Naive B cell (primary cell): ENCODE measurements around the gene TRA2B. TPM values are rescaled to one million over a fixed set of nuclear protein-coding genes. Genes with fewer than 3 reads are reported as not detected.

Source experiments
- ATAC-seq, 2 donors: fragments of 150-1000 bp; cut with Tn5 transposase; 2 replicates each; pipeline ENCODE4 v1.10.0; 2021; ENCODE audit warnings: low read depth in 2 of 2, mild to moderate bottlenecking in 2 of 2, moderate library complexity in 2 of 2
- DNase-seq: peaks from one replicate; pipeline ENCODE4 v3.0.0; 2022
- H3K27ac Mint-ChIP-seq, 6 donors: one replicate each; pipeline ENCODE4 v1.8.0; 2020 to 2022; ENCODE audit warnings: mild to moderate bottlenecking in 6 of 6, mixed read lengths in 6 of 6, moderate library complexity in 5 of 6, inconsistent platforms in 2 of 6
- H3K27me3 Mint-ChIP-seq, 3 donors: one replicate each; pipeline ENCODE4 v1.8.0; 2021 to 2022; ENCODE audit warnings: mixed read lengths in 3 of 3, mild to moderate bottlenecking in 1 of 3
- H3K36me3 Mint-ChIP-seq, 2 donors: one replicate each; pipeline ENCODE4 v1.8.0; 2020 to 2022; ENCODE audit warnings: mixed read lengths in 2 of 2, inconsistent platforms in 1 of 2, mild to moderate bottlenecking in 1 of 2
- H3K4me1 Mint-ChIP-seq, 3 donors: one replicate each; pipeline ENCODE4 v1.8.0; 2020 to 2022; ENCODE audit warnings: mixed read lengths in 3 of 3, inconsistent platforms in 1 of 3, mild to moderate bottlenecking in 1 of 3, moderate library complexity in 1 of 3
- H3K4me3 Mint-ChIP-seq, 8 donors: one replicate each; pipeline ENCODE4 v1.8.0; 2020 to 2022; ENCODE audit warnings: mild to moderate bottlenecking in 8 of 8, mixed read lengths in 8 of 8, moderate library complexity in 8 of 8, inconsistent platforms in 2 of 8
- H3K9me3 Mint-ChIP-seq, 7 donors: one replicate each; pipeline ENCODE4 v1.8.0; 2020 to 2022; ENCODE audit warnings: mixed read lengths in 7 of 7, mild to moderate bottlenecking in 5 of 7, inconsistent platforms in 2 of 7, moderate library complexity in 1 of 7
- polyA plus RNA-seq, 6 donors: library from polyadenylated mRNA; unstranded; fragments of 300-500 nt; fragmentation: Illumina TruSeq; gene quantifications; one replicate each; pipeline ENCODE4 v1.2.3, GENCODE V29; 2021; ENCODE audit warnings: low read depth in 6 of 6

Gene TRA2B
- 100 to 1,000 TPM; 190 to 378 (median 318) TPM for polyA plus RNA-seq

- Mint-ChIP-seq H3K36me3 (peaks cover 11 to 12% of the 10 kb centered on the region in 2 donors), H3K4me1 (peaks cover 28 to 44% (median 41%) of the 10 kb centered on the region in 3 donors), H3K4me3 (peak within 1 kb of the TSS; percentile 97 to 100 (median 100)), H3K27me3 (no peaks in the 10 kb centered on the region), H3K9me3 (peaks cover 0 to 9% (median 0%) of the 10 kb centered on the region in 7 donors), H3K27ac (peak within 1 kb of the TSS; percentile 99 to 100 (median 100))
- DNase-seq = peak; percentile 99
- ATAC-seq = peak; percentile 87
These were observed at the start of gene TRA2B for GRCh38 chr3:185937689-185938374. Gene TRA2B, minus strand, starts transcription at chr3:185938014. Its CDS starts 154 bp downstream, at chr3:185937860.

- peak overlapping the region in 1 of 8 donors; percentile 48 for H3K4me3 Mint-ChIP-seq
- no peak for DNase-seq
- H3K27ac Mint-ChIP-seq = no peak overlapping the region
These were observed 48.5 kb upstream of the TRA2B start for GRCh38 chr3:185986198-185986777.

GRCh38 chr3:185984203-185984602, 46.4 kb upstream of the TRA2B start:
- DNase-seq = no peak
- Mint-ChIP-seq H3K27ac (no peak overlapping the region), H3K9me3 (no peaks in the 10 kb centered on the region)

More at GRCh38 chr3:185986198-185986777, 48.5 kb upstream of the TRA2B start:
- Mint-ChIP-seq H3K4me1 (peaks cover 3 to 8% (median 6%) of the 10 kb centered on the region in 3 donors), H3K9me3 (no peaks in the 10 kb centered on the region), H3K27me3 (peaks cover 15 to 36% (median 24%) of the 10 kb centered on the region in 3 donors), H3K36me3 (no peaks in the 10 kb centered on the region)
- ATAC-seq = no peak

GRCh38 chr3:185983495-185984141, 45.8 kb upstream of the TRA2B start:
- H3K9me3 Mint-ChIP-seq = no peaks in the 10 kb centered on the region
- no peaks in the 10 kb centered on the region for H3K36me3 Mint-ChIP-seq
- H3K27ac Mint-ChIP-seq = peak overlapping the region in 1 of 6 donors; percentile 53
- peaks cover 3 to 6% (median 5%) of the 10 kb centered on the region in 3 donors for H3K4me1 Mint-ChIP-seq
- peak; percentile 52 for DNase-seq
- peaks cover 20 to 42% (median 23%) of the 10 kb centered on the region in 3 donors for H3K27me3 Mint-ChIP-seq
- H3K4me3 Mint-ChIP-seq = no peak overlapping the region
- ATAC-seq = peak; percentile 70 to 79

More at GRCh38 chr3:185984203-185984602, 46.4 kb upstream of the TRA2B start:
- Mint-ChIP-seq H3K4me1 (peaks cover 3 to 6% (median 5%) of the 10 kb centered on the region in 3 donors), H3K27me3 (peaks cover 15 to 36% (median 18%) of the 10 kb centered on the region in 3 donors), H3K4me3 (peak overlapping the region in 2 of 8 donors; percentile 41 to 77), H3K36me3 (no peaks in the 10 kb centered on the region)
- no peak for ATAC-seq

- Mint-ChIP-seq H3K27ac (no peak overlapping the region), H3K27me3 (peaks cover 21 to 48% (median 26%) of the 10 kb centered on the region in 3 donors), H3K4me3 (no peak overlapping the region), H3K9me3 (no peaks in the 10 kb centered on the region), H3K4me1 (peaks cover 3 to 6% (median 5%) of the 10 kb centered on the region in 3 donors), H3K36me3 (no peaks in the 10 kb centered on the region)
- ATAC-seq (no peak), DNase-seq (no peak)
These were observed 44.8 kb upstream of the TRA2B start for GRCh38 chr3:185982632-185983031.

- no peak for DNase-seq
- no peaks in the 10 kb centered on the region for H3K36me3 Mint-ChIP-seq
- peaks cover 3 to 10% (median 5%) of the 10 kb centered on the region in 3 donors for H3K4me1 Mint-ChIP-seq
- H3K4me3 Mint-ChIP-seq = no peak overlapping the region
- no peak overlapping the region for H3K27ac Mint-ChIP-seq
- H3K27me3 Mint-ChIP-seq = peaks cover 21 to 48% (median 29%) of the 10 kb centered on the region in 3 donors
- H3K9me3 Mint-ChIP-seq = no peaks in the 10 kb centered on the region
- no peak for ATAC-seq
These were observed 43.8 kb upstream of the TRA2B start for GRCh38 chr3:185981621-185982020.

- Mint-ChIP-seq H3K27me3 (peaks cover 30 to 42% (median 39%) of the 10 kb centered on the region in 3 donors), H3K4me1 (peaks cover 3 to 10% (median 5%) of the 10 kb centered on the region in 3 donors), H3K9me3 (no peaks in the 10 kb centered on the region), H3K36me3 (no peaks in the 10 kb centered on the region), H3K4me3 (no peak overlapping the region), H3K27ac (peak overlapping the region in 1 of 6 donors; percentile 55)
- no peak for DNase-seq
- no peak for ATAC-seq
These were observed 41.9 kb upstream of the TRA2B start for GRCh38 chr3:185979721-185980121.

- no peak overlapping the region for H3K4me3 Mint-ChIP-seq
- no peak for ATAC-seq
- H3K27ac Mint-ChIP-seq = no peak overlapping the region
- H3K36me3 Mint-ChIP-seq = no peaks in the 10 kb centered on the region
- peaks cover 26 to 37% (median 33%) of the 10 kb centered on the region in 3 donors for H3K27me3 Mint-ChIP-seq
- DNase-seq = no peak
- no peaks in the 10 kb centered on the region for H3K9me3 Mint-ChIP-seq
- peaks cover 3 to 8% (median 3%) of the 10 kb centered on the region in 3 donors for H3K4me1 Mint-ChIP-seq
These were observed 40.7 kb upstream of the TRA2B start for GRCh38 chr3:185978516-185978915.

- Mint-ChIP-seq H3K9me3 (no peaks in the 10 kb centered on the region), H3K4me1 (peaks cover 0 to 4% (median 0%) of the 10 kb centered on the region in 3 donors), H3K27me3 (peaks cover 20 to 31% (median 27%) of the 10 kb centered on the region in 3 donors), H3K4me3 (no peak overlapping the region), H3K27ac (no peak overlapping the region), H3K36me3 (no peaks in the 10 kb centered on the region)
- no peak for ATAC-seq
- no peak for DNase-seq
These were observed 39.8 kb upstream of the TRA2B start for GRCh38 chr3:185977679-185978040.

- Mint-ChIP-seq H3K4me1 (peaks cover 0 to 4% (median 0%) of the 10 kb centered on the region in 3 donors), H3K9me3 (no peaks in the 10 kb centered on the region), H3K27me3 (peaks cover 15 to 27% (median 22%) of the 10 kb centered on the region in 3 donors), H3K27ac (no peak overlapping the region), H3K36me3 (no peaks in the 10 kb centered on the region), H3K4me3 (no peak overlapping the region)
- DNase-seq = peak; percentile 72
- peak; percentile 99 for ATAC-seq
These were observed 39.3 kb upstream of the TRA2B start for GRCh38 chr3:185976977-185977678.

GRCh38 chr3:185976100-185976499, 38.3 kb upstream of the TRA2B start:
- Mint-ChIP-seq H3K36me3 (no peaks in the 10 kb centered on the region), H3K9me3 (no peaks in the 10 kb centered on the region), H3K4me1 (peaks cover 0 to 4% (median 0%) of the 10 kb centered on the region in 3 donors), H3K27me3 (peaks cover 15 to 27% (median 18%) of the 10 kb centered on the region in 3 donors), H3K27ac (no peak overlapping the region), H3K4me3 (no peak overlapping the region)
- no peak for DNase-seq
- ATAC-seq = no peak

- Mint-ChIP-seq H3K4me1 (no peaks in the 10 kb centered on the region), H3K36me3 (no peaks in the 10 kb centered on the region), H3K27ac (no peak overlapping the region)
These were observed 33.8 kb upstream of the TRA2B start for GRCh38 chr3:185971579-185971978.

GRCh38 chr3:185968168-185968567, 30.4 kb upstream of the TRA2B start:
- Mint-ChIP-seq H3K36me3 (peaks cover 9 to 15% of the 10 kb centered on the region in 2 donors), H3K4me3 (no peak overlapping the region), H3K4me1 (no peaks in the 10 kb centered on the region), H3K27ac (peak overlapping the region in 1 of 6 donors; percentile 12), H3K27me3 (peaks cover 0 to 6% (median 4%) of the 10 kb centered on the region in 3 donors), H3K9me3 (peaks cover 4 to 25% (median 9%) of the 10 kb centered on the region in 7 donors)
- ATAC-seq (no peak), DNase-seq (no peak)

More at GRCh38 chr3:185971579-185971978, 33.8 kb upstream of the TRA2B start:
- no peak for DNase-seq
- ATAC-seq = no peak
- Mint-ChIP-seq H3K9me3 (peaks cover 0 to 3% (median 0%) of the 10 kb centered on the region in 7 donors), H3K4me3 (no peak overlapping the region), H3K27me3 (peaks cover 5 to 10% (median 9%) of the 10 kb centered on the region in 3 donors)
